Smooth muscle cell of bladder (primary cell): ENCODE results near the gene PCDHGB7. TPM values are rescaled to one million over a fixed set of nuclear protein-coding genes. Genes with fewer than 3 reads are reported as not detected.

Source experiments
- total RNA-seq: library from RNA; depleted of rRNA; stranded (reverse); fragments of >200 nt; gene quantifications from 2 replicates; pipeline ENCODE4 v1.2.3, GENCODE V29; 2014

Gene PCDHGB7
- total RNA-seq, 1 donor from 2014 or later = 6.3 TPM

Other genes starting within 250 kb of the PCDHGB7 start
- gene PCDHB7, start 245.0 kb upstream of the PCDHGB7 start, total RNA-seq = 0.18 and 0.71 TPM in 2 replicates
- gene PCDHB8, start 239.9 kb upstream of the PCDHGB7 start, total RNA-seq = 0.09 and 0.43 TPM in 2 replicates
- gene PCDHB16, start 235.3 kb upstream of the PCDHGB7 start, total RNA-seq = 0.18 and 0.85 TPM in 2 replicates
- 0.09 and 0.14 TPM in 2 replicates for gene PCDHB9, start 230.5 kb upstream of the PCDHGB7 start, total RNA-seq
- gene PCDHB10, start 225.3 kb upstream of the PCDHGB7 start, total RNA-seq = 0.28 and 0.71 TPM in 2 replicates
- gene PCDHB11, start 218.1 kb upstream of the PCDHGB7 start, total RNA-seq = 0.18 and 0.28 TPM in 2 replicates
- 0.09 and 0.43 TPM in 2 replicates for gene PCDHB12, start 209.0 kb upstream of the PCDHGB7 start, total RNA-seq
- 0.28 TPM in 2 replicates for gene PCDHB13, start 203.8 kb upstream of the PCDHGB7 start, total RNA-seq
- 0.46 and 0.85 TPM in 2 replicates for gene PCDHB14, start 194.3 kb upstream of the PCDHGB7 start, total RNA-seq
- gene PCDHB15, start 172.3 kb upstream of the PCDHGB7 start, total RNA-seq = 0.46 and 0.71 TPM in 2 replicates
- 0.14 and 0.18 TPM in 2 replicates for gene SLC25A2, start 113.6 kb upstream of the PCDHGB7 start, total RNA-seq
- gene TAF7, start 96.9 kb upstream of the PCDHGB7 start, total RNA-seq = 75.2 and 97.5 TPM in 2 replicates
- gene PCDHGA1, start 87.2 kb upstream of the PCDHGB7 start, total RNA-seq = 1.1 TPM in 2 replicates
- gene PCDHGA2, start 78.9 kb upstream of the PCDHGB7 start, total RNA-seq = 2.7 and 2.8 TPM in 2 replicates
- gene PCDHGA3, start 73.8 kb upstream of the PCDHGB7 start, total RNA-seq = 0.85 and 1.4 TPM in 2 replicates
- gene PCDHGB1, start 67.6 kb upstream of the PCDHGB7 start, total RNA-seq = 2.3 and 3.3 TPM in 2 replicates
- gene PCDHGA4, start 62.7 kb upstream of the PCDHGB7 start, total RNA-seq = 3.3 and 4.5 TPM in 2 replicates
- gene PCDHGB2, start 57.7 kb upstream of the PCDHGB7 start, total RNA-seq = 2.4 and 2.7 TPM in 2 replicates
- 1.3 TPM in 2 replicates for gene PCDHGA5, start 53.5 kb upstream of the PCDHGB7 start, total RNA-seq
- gene PCDHGB3, start 47.4 kb upstream of the PCDHGB7 start, total RNA-seq = 5.3 and 5.4 TPM in 2 replicates
- 3.0 and 3.2 TPM in 2 replicates for gene PCDHGA6, start 43.8 kb upstream of the PCDHGB7 start, total RNA-seq
- 4.1 and 4.6 TPM in 2 replicates for gene PCDHGA7, start 34.9 kb upstream of the PCDHGB7 start, total RNA-seq
- gene PCDHGB4, start 30.0 kb upstream of the PCDHGB7 start, total RNA-seq = 26.9 and 27.5 TPM in 2 replicates
- 3.0 and 3.3 TPM in 2 replicates for gene PCDHGA8, start 25.0 kb upstream of the PCDHGB7 start, total RNA-seq
- gene PCDHGB5, start 19.7 kb upstream of the PCDHGB7 start, total RNA-seq = 15.9 and 19.9 TPM in 2 replicates
- gene PCDHGA9, start 14.9 kb upstream of the PCDHGB7 start, total RNA-seq = 2.7 and 3.1 TPM in 2 replicates
- 2.7 and 3.1 TPM in 2 replicates for gene PCDHGB6, start 9.7 kb upstream of the PCDHGB7 start, total RNA-seq
- 4.3 and 5.4 TPM in 2 replicates for gene PCDHGA10, start 4.7 kb upstream of the PCDHGB7 start, total RNA-seq
- gene PCDHGA11, start 3.4 kb downstream of the PCDHGB7 start, total RNA-seq = 6.4 and 8.5 TPM in 2 replicates
- gene PCDHGA12, start 12.8 kb downstream of the PCDHGB7 start, total RNA-seq = 9.1 and 11.7 TPM in 2 replicates
- gene PCDHGC3, start 58.3 kb downstream of the PCDHGB7 start, total RNA-seq = 38.1 and 41.7 TPM in 2 replicates
- 1.7 TPM in 2 replicates for gene PCDHGC4, start 67.4 kb downstream of the PCDHGB7 start, total RNA-seq
- 1.3 and 2.6 TPM in 2 replicates for gene PCDHGC5, start 71.4 kb downstream of the PCDHGB7 start, total RNA-seq
- 9.2 TPM in 2 replicates for gene DIAPH1, start 201.3 kb downstream of the PCDHGB7 start, total RNA-seq
- 62.6 and 62.7 TPM in 2 replicates for gene HDAC3, start 219.2 kb downstream of the PCDHGB7 start, total RNA-seq
- 2.1 and 2.8 TPM in 2 replicates for gene RELL2, start 219.3 kb downstream of the PCDHGB7 start, total RNA-seq
- 15.4 and 19.0 TPM in 2 replicates for gene FCHSD1, start 233.7 kb downstream of the PCDHGB7 start, total RNA-seq